ENCODE results near the gene IL1RAPL1.

Gene IL1RAPL1

DNA sequence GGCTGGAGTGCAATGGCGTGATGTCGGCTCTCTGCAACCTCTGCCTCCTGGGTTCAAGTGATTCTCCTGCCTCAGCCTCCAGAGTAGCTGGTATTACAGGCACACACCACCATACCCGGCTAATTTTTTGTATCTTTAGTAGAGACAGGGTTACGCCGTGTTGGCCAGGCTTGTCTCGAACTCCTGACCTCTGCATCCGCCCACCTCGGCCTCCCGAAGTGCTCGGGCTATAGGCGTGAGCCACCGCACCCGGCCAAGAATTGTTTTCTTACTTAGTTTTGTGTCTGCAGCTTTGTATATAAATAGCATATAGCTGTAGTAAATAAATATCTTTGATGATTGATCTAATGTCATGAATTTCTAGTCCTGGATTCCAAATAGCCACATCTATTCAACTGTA is 81.1 kb downstream of the IL1RAPL1 start:
- ATAC-seq = no peak
- TF ChIP-seq ISL1 (CRISPR knock-in tag; IDR thresholded peaks at IDR 0.05) (no peak), ARNTL (CRISPR knock-in tag; IDR thresholded peaks at IDR 0.05; ENCODE audit: borderline replicate concordance, low read depth) (no peak), RARB (CRISPR knock-in tag; IDR thresholded peaks at IDR 0.05) (no peak), GLIS3 (CRISPR knock-in tag; IDR thresholded peaks at IDR 0.05) (no peak)
- TF ChIP-seq, protein P1, sequence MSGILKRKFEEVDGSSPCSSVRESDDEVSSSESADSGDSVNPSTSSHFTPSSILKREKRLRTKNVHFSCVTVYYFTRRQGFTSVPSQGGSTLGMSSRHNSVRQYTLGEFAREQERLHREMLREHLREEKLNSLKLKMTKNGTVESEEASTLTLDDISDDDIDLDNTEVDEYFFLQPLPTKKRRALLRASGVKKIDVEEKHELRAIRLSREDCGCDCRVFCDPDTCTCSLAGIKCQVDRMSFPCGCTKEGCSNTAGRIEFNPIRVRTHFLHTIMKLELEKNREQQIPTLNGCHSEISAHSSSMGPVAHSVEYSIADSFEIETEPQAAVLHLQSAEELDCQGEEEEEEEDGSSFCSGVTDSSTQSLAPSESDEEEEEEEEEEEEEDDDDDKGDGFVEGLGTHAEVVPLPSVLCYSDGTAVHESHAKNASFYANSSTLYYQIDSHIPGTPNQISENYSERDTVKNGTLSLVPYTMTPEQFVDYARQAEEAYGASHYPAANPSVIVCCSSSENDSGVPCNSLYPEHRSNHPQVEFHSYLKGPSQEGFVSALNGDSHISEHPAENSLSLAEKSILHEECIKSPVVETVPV (CRISPR knock-in tag; IDR thresholded peaks at IDR 0.05) = no peak

DNA sequence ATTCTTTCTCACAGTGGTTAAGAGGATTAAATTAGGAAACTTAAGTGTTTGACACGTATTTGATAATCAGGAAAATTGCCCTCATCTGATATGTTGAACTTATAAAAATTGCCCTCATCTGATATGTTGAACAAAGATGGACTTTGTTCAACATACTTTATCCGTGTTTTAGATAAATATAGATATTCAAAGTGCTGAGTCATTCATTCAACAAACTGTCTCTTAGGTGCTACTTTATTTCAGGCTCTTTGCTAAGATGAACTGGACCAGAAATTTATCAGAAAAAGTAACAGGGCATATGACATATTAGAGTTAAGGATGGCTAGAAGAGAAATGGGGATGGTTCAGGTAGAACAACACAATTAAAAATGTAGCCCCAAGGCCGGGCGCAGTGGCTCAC is 81.7 kb downstream of the IL1RAPL1 start:
- no peak for TF ChIP-seq ZNF70 (CRISPR knock-in tag; IDR thresholded peaks at IDR 0.05)
- no peak for TF ChIP-seq TOX (CRISPR knock-in tag; IDR thresholded peaks at IDR 0.05; ENCODE audit: borderline replicate concordance)
- no peak for TF ChIP-seq ZNF565 (CRISPR knock-in tag; conservative IDR thresholded peaks at IDR 0.05; ENCODE audit: low read depth)
- no peak for TF ChIP-seq CSDC2 (CRISPR knock-in tag; IDR thresholded peaks at IDR 0.05)
- no peak for TF ChIP-seq ESRRG (CRISPR knock-in tag; IDR thresholded peaks at IDR 0.05)
- TF ChIP-seq, protein P2, sequence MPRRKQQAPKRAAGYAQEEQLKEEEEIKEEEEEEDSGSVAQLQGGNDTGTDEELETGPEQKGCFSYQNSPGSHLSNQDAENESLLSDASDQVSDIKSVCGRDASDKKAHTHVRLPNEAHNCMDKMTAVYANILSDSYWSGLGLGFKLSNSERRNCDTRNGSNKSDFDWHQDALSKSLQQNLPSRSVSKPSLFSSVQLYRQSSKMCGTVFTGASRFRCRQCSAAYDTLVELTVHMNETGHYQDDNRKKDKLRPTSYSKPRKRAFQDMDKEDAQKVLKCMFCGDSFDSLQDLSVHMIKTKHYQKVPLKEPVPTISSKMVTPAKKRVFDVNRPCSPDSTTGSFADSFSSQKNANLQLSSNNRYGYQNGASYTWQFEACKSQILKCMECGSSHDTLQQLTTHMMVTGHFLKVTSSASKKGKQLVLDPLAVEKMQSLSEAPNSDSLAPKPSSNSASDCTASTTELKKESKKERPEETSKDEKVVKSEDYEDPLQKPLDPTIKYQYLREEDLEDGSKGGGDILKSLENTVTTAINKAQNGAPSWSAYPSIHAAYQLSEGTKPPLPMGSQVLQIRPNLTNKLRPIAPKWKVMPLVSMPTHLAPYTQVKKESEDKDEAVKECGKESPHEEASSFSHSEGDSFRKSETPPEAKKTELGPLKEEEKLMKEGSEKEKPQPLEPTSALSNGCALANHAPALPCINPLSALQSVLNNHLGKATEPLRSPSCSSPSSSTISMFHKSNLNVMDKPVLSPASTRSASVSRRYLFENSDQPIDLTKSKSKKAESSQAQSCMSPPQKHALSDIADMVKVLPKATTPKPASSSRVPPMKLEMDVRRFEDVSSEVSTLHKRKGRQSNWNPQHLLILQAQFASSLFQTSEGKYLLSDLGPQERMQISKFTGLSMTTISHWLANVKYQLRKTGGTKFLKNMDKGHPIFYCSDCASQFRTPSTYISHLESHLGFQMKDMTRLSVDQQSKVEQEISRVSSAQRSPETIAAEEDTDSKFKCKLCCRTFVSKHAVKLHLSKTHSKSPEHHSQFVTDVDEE (CRISPR knock-in tag; IDR thresholded peaks at IDR 0.05) = no peak
- TF ChIP-seq, protein P3, sequence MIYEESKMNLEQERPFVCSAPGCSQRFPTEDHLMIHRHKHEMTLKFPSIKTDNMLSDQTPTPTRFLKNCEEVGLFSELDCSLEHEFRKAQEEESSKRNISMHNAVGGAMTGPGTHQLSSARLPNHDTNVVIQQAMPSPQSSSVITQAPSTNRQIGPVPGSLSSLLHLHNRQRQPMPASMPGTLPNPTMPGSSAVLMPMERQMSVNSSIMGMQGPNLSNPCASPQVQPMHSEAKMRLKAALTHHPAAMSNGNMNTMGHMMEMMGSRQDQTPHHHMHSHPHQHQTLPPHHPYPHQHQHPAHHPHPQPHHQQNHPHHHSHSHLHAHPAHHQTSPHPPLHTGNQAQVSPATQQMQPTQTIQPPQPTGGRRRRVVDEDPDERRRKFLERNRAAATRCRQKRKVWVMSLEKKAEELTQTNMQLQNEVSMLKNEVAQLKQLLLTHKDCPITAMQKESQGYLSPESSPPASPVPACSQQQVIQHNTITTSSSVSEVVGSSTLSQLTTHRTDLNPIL (CRISPR knock-in tag; IDR thresholded peaks at IDR 0.05; ENCODE audit: low read depth) = no peak
- TF ChIP-seq ZC3H10 (CRISPR knock-in tag; IDR thresholded peaks at IDR 0.05) = no peak
- no peak for TF ChIP-seq ISL1 (CRISPR knock-in tag; IDR thresholded peaks at IDR 0.05)
- TF ChIP-seq, protein P4, sequence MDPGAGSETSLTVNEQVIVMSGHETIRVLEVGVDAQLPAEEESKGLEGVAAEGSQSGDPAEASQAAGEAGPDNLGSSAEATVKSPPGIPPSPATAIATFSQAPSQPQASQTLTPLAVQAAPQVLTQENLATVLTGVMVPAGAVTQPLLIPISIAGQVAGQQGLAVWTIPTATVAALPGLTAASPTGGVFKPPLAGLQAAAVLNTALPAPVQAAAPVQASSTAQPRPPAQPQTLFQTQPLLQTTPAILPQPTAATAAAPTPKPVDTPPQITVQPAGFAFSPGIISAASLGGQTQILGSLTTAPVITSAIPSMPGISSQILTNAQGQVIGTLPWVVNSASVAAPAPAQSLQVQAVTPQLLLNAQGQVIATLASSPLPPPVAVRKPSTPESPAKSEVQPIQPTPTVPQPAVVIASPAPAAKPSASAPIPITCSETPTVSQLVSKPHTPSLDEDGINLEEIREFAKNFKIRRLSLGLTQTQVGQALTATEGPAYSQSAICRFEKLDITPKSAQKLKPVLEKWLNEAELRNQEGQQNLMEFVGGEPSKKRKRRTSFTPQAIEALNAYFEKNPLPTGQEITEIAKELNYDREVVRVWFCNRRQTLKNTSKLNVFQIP (CRISPR knock-in tag; IDR thresholded peaks at IDR 0.05; ENCODE audit: borderline replicate concordance, low read depth) = no peak
- TF ChIP-seq, protein P5, sequence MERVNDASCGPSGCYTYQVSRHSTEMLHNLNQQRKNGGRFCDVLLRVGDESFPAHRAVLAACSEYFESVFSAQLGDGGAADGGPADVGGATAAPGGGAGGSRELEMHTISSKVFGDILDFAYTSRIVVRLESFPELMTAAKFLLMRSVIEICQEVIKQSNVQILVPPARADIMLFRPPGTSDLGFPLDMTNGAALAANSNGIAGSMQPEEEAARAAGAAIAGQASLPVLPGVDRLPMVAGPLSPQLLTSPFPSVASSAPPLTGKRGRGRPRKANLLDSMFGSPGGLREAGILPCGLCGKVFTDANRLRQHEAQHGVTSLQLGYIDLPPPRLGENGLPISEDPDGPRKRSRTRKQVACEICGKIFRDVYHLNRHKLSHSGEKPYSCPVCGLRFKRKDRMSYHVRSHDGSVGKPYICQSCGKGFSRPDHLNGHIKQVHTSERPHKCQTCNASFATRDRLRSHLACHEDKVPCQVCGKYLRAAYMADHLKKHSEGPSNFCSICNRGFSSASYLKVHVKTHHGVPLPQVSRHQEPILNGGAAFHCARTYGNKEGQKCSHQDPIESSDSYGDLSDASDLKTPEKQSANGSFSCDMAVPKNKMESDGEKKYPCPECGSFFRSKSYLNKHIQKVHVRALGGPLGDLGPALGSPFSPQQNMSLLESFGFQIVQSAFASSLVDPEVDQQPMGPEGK (CRISPR knock-in tag; IDR thresholded peaks at IDR 0.05; ENCODE audit: borderline replicate concordance) = no peak
- TF ChIP-seq BACH2 (CRISPR knock-in tag; IDR thresholded peaks at IDR 0.05; ENCODE audit: borderline replicate concordance) = no peak
- TF ChIP-seq PPARA (CRISPR knock-in tag; IDR thresholded peaks at IDR 0.05; ENCODE audit: borderline replicate concordance) = no peak
- TF ChIP-seq OSR1 (CRISPR knock-in tag; IDR thresholded peaks at IDR 0.05) = no peak
- TF ChIP-seq GLIS3 (CRISPR knock-in tag; IDR thresholded peaks at IDR 0.05) = no peak
- TF ChIP-seq ZFP30 (CRISPR knock-in tag; IDR thresholded peaks at IDR 0.05) = no peak
- TF ChIP-seq, protein P1 (CRISPR knock-in tag; IDR thresholded peaks at IDR 0.05) = no peak
- no peak for TF ChIP-seq ARNTL (CRISPR knock-in tag; IDR thresholded peaks at IDR 0.05; ENCODE audit: borderline replicate concordance, low read depth)
- ATAC-seq = no peak

DNA sequence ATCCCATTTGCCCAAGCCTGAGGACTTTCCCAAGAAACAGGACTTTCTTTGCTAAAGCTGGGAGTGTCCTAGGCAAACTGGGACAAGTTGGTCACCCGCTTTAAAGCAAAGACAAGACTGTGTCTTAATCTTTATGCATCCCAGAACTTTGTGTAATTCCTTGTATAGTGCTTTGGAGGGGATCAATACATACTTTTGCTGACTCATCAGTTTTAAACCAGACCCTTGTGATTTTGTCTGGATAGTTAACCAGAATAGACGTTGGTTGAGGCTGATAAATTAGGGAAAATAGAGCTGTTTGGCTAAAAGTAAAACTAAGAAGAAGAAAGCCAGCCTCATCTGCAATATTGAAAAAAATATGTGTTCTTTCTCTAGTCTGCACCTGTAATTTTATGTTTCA is 82.8 kb downstream of the IL1RAPL1 start:
- ATAC-seq = no peak
- no peak for TF ChIP-seq ZFP30 (CRISPR knock-in tag; IDR thresholded peaks at IDR 0.05)
- no peak for TF ChIP-seq ARNTL (CRISPR knock-in tag; IDR thresholded peaks at IDR 0.05; ENCODE audit: borderline replicate concordance, low read depth)
- TF ChIP-seq, protein P5 (CRISPR knock-in tag; IDR thresholded peaks at IDR 0.05; ENCODE audit: borderline replicate concordance) = no peak
- no peak for TF ChIP-seq TCF4 (CRISPR knock-in tag; IDR thresholded peaks at IDR 0.05; ENCODE audit: borderline replicate concordance)
- no peak for TF ChIP-seq ZNF8 (CRISPR knock-in tag; IDR thresholded peaks at IDR 0.05)
- no peak for TF ChIP-seq ZFP3 (CRISPR knock-in tag; IDR thresholded peaks at IDR 0.05)
- TF ChIP-seq ZNF565 (CRISPR knock-in tag; conservative IDR thresholded peaks at IDR 0.05; ENCODE audit: low read depth) = no peak
- TF ChIP-seq PPARA (CRISPR knock-in tag; IDR thresholded peaks at IDR 0.05; ENCODE audit: borderline replicate concordance) = no peak
- no peak for TF ChIP-seq ZNF70 (CRISPR knock-in tag; IDR thresholded peaks at IDR 0.05)
- TF ChIP-seq, protein P1 (CRISPR knock-in tag; IDR thresholded peaks at IDR 0.05) = no peak
- TF ChIP-seq RARB (CRISPR knock-in tag; IDR thresholded peaks at IDR 0.05) = no peak

All from SK-N-SH treated with all-trans-retinoic acid at 6 μM for 48 hours (cell line).